BLaER1 treated with 17β-estradiol and CSF1 and Interleukin-3, amounts not matched to agents 10 nM and 100 nM (cell line): Measurements from ENCODE around the gene MRPL48.
"Not testable (repeated sequence)": the region's sequence is repeated elsewhere in the genome, so short reads cannot be mapped to it uniquely, and the experiment has no call there.

Experiments
- H3K27ac ChIP-seq, 11 experiments: shearing (Covaris generic); formaldehyde crosslinking; 2 replicates each; pipeline ENCODE4 v1.8.1; 2022
- H3K27me3 ChIP-seq, 11 experiments: shearing (Covaris generic); formaldehyde crosslinking; 2 replicates each; pipeline ENCODE4 v1.8.1; 2022
- H3K36me3 ChIP-seq, 11 experiments: shearing (Covaris generic); formaldehyde crosslinking; 2 replicates each; pipeline ENCODE4 v1.8.1; 2022
- H3K4me1 ChIP-seq, 10 experiments: shearing (Covaris generic); formaldehyde crosslinking; 2 replicates each; pipeline ENCODE4 v1.8.1; 2022
- H3K4me2 ChIP-seq, 11 experiments: shearing (Covaris generic); formaldehyde crosslinking; 2 replicates each; pipeline ENCODE4 v1.8.1; 2022
- H3K4me3 ChIP-seq, 10 experiments: shearing (Covaris generic); formaldehyde crosslinking; 2 replicates each; pipeline ENCODE4 v1.8.1; 2022
- H3K9ac ChIP-seq, 11 experiments: shearing (Covaris generic); formaldehyde crosslinking; 2 replicates each; pipeline ENCODE4 v1.8.1; 2022
- H3K9me3 ChIP-seq, 11 experiments: shearing (Covaris generic); formaldehyde crosslinking; replicated peaks in 1 of 11; 2 replicates each; pipeline ENCODE4 v1.8.1; 2022
- H4K20me1 ChIP-seq, 11 experiments: shearing (Covaris generic); formaldehyde crosslinking; 2 replicates each; pipeline ENCODE4 v1.8.1; 2022
- Cebpa-rat ChIP-seq, 11 experiments: shearing (Covaris generic); IDR thresholded peaks; 2 replicates each; pipeline ENCODE4 v1.8.1; 2022

MRPL48 gene

GRCh38 chr11:73760679-73761402 is 26.8 kb upstream of the MRPL48 start, which contains the start of gene RAB6A:
RAB6A (minus strand) TSS chr11:73761074; CDS start chr11:73760635, 439 bp downstream.
- peak within 1 kb of the TSS; percentile 75 to 94 (median 91) for H3K4me2 ChIP-seq
- peak within 1 kb of the TSS; percentile 76 to 93 (median 88) for H3K27ac ChIP-seq
- peaks cover 18 to 63% (median 27%) of the 10 kb centered on the region in 10 experiments for H3K4me1 ChIP-seq
- H3K27me3 ChIP-seq = no peaks in the 10 kb centered on the region
- peak within 1 kb of the TSS; percentile 91 to 96 (median 94) for H3K9ac ChIP-seq
- TF ChIP-seq Cebpa-rat (IDR thresholded peaks at IDR 0.05) = no peak
- H3K4me3 ChIP-seq = peak within 1 kb of the TSS; percentile 89 to 100 (median 98)
- no peaks in the 10 kb centered on the region for H3K9me3 ChIP-seq
- peaks cover 0 to 13% (median 0%) of the 10 kb centered on the region in 11 experiments; a peak in 4 of 22 replicates for H3K36me3 ChIP-seq
- peaks cover 7 to 45% (median 38%) of the 10 kb centered on the region in 11 experiments; a peak in 20 of 22 replicates for H4K20me1 ChIP-seq

- Histone ChIP-seq H3K4me2 (peak overlapping the region; percentile 35 to 81 (median 56); a peak in 19 of 22 replicates), H3K9ac (peak overlapping the region; percentile 42 to 96 (median 92); a peak in 17 of 22 replicates), H3K36me3 (peaks cover 0 to 9% (median 0%) of the 10 kb centered on the region in 11 experiments; a peak in 2 of 22 replicates), H3K4me3 (peak overlapping the region; percentile 42 to 100 (median 98); a peak in 17 of 20 replicates), H3K4me1 (peaks cover 18 to 57% (median 25%) of the 10 kb centered on the region in 10 experiments), H3K9me3 (no peaks in the 10 kb centered on the region), H3K27me3 (no peaks in the 10 kb centered on the region), H4K20me1 (peaks cover 7 to 39% (median 32%) of the 10 kb centered on the region in 11 experiments; a peak in 20 of 22 replicates), H3K27ac (peak overlapping the region; percentile 41 to 93 (median 66); a peak in 19 of 22 replicates)
- TF ChIP-seq Cebpa-rat (IDR thresholded peaks at IDR 0.05) = no peak
These were observed 26.2 kb upstream of the MRPL48 start for GRCh38 chr11:73761403-73761945.

DNA sequence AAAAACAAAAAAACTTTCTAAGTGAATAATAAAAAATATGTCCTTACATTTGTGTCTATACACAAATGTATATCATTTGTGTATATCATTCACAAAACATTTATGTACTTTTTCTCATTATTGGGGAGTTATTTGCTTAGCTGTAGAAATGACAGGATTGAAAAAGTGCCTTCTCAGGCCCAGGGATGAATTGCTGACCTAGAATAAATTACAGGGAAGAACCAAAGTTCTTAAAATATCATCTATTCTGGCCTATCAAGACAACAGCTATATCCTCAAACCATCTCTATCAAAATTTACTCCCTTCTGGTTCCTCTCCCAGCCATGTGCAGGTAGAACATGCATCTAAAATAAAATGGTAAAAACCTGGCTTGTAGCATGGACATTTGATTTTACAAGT is 24.9 kb upstream of the MRPL48 start:
- no peaks in the 10 kb centered on the region for H3K27me3 ChIP-seq
- H4K20me1 ChIP-seq = peaks cover 7 to 29% (median 21%) of the 10 kb centered on the region in 11 experiments; a peak in 20 of 22 replicates
- 0 out of 22 replicates have a peak, but pooled peaks cover 0 to 3% (median 0%) of the 10 kb centered on the region in 11 experiments for H3K36me3 ChIP-seq
- no peak overlapping the region for H3K4me3 ChIP-seq
- H3K9me3 ChIP-seq = no peaks in the 10 kb centered on the region
- peak overlapping the region in 2 of 11 experiments; percentile 60 to 81; a peak in 3 of 22 replicates for H3K4me2 ChIP-seq
- no peak overlapping the region for H3K9ac ChIP-seq
- no peak for TF ChIP-seq Cebpa-rat (IDR thresholded peaks at IDR 0.05)
- H3K4me1 ChIP-seq = peaks cover 18 to 46% (median 20%) of the 10 kb centered on the region in 10 experiments
- no peak overlapping the region for H3K27ac ChIP-seq

DNA sequence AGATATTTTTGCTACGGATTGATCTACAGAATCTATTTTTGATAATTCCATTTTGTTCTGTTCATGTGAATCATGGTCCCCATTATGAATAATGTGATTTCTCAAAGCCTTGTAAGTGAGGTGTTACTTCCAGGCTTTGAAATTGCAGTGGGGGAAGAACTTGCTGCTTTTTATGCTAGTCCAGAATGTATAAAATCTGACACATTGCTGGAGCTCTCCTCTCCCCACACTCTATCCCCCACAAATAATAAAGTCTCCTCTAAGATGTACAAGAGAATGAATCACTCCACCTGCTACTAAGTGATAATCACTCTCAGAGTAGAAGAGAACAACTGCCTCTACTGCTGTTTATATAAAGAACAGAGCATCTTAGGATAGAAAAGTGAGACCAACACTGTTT is 20.9 kb upstream of the MRPL48 start:
- TF ChIP-seq Cebpa-rat (IDR thresholded peaks at IDR 0.05) = no peak
- H3K27ac ChIP-seq = no peak overlapping the region
- no peaks in the 10 kb centered on the region for H3K36me3 ChIP-seq

DNA sequence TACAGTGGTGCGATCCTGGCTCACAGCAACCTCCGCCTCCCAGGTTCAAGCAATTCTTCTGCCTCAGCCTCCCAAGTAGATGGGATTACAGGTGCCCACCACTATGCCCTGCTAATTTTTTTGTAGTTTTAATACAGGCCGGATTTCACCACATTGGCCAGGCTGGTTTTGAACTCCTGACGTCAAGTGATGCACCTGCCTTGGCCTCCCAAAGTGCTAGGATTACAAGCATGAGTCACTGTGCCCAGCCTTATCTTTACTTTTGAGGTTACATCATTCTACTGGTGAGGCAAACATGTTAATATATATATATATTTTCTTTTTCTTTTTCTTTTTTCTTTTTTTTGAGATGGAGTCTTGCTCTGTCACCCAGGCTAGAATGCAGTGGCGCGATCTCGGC is 16.9 kb upstream of the MRPL48 start:
- H3K36me3 ChIP-seq, H3K27ac ChIP-seq, H3K4me3 ChIP-seq, H4K20me1 ChIP-seq, H3K9ac ChIP-seq, H3K4me1 ChIP-seq, H3K27me3 ChIP-seq, H3K4me2 ChIP-seq: not testable (repeated sequence)
- H3K9me3 ChIP-seq = peaks cover 5 to 19% (median 16%) of the 10 kb centered on the region in 11 experiments; a peak in 16 of 22 replicates

More for the DNA sequence above, 20.9 kb upstream of the MRPL48 start:
- H3K4me2 ChIP-seq = no peak overlapping the region
- H3K4me3 ChIP-seq = no peak overlapping the region
- peaks cover 0 to 32% (median under 1%) of the 10 kb centered on the region in 10 experiments; a peak in 6 of 20 replicates for H3K4me1 ChIP-seq
- H4K20me1 ChIP-seq = no peaks in the 10 kb centered on the region
- H3K9me3 ChIP-seq = no peaks in the 10 kb centered on the region
- H3K27me3 ChIP-seq = no peaks in the 10 kb centered on the region
- H3K9ac ChIP-seq = no peak overlapping the region

DNA sequence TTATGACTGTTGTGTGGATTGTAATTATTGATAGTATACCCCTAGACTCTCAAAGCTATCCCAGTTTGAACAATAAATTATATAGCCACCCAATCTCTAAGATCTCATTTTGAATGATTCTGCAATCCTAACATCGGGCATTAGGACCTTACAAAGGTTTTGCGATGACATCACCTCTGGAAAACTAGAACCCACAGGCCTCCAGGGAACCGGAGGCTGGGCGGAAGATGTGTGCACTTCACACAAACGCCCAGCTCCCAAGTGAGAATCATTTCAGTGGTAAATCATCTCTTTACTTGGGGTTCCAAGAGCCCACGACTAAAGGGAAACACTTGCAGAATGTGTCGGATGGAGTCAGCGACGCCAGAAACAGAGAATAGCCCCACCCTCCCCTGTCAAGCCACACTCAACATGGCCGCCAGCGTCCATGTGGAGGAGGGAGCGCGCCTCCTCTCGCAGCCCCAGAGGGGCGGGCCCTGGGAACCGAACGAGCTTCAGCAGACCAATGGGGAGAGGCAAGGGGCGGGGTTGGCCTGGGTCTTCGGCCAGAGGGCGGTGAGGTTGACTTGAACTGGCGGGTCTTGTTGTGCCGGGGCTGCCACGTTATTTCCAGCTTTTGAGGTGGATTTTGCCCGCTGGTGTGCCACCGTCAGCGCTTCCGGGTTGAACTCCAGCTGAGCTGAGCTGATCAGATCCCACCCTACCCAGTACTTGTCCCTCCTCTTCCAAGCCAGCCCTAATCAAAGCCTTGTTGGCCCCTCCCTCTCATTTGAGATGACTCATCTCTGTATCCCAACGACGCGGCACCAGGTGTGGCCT is 8.4 kb upstream of the MRPL48 start:
- H3K4me3 ChIP-seq = peak overlapping the region; percentile 51 to 71 (median 60)
- no peaks in the 10 kb centered on the region for H3K36me3 ChIP-seq
- H3K9me3 ChIP-seq = peaks cover 5 to 27% (median 16%) of the 10 kb centered on the region in 11 experiments; a peak in 16 of 22 replicates
- no peaks in the 10 kb centered on the region for H4K20me1 ChIP-seq
- H3K9ac ChIP-seq = peak overlapping the region; percentile 71 to 86 (median 81)
- no peak for TF ChIP-seq Cebpa-rat (IDR thresholded peaks at IDR 0.05)
- peak overlapping the region; percentile 72 to 91 (median 84) for H3K27ac ChIP-seq
- H3K4me2 ChIP-seq = peak overlapping the region; percentile 55 to 87 (median 75)
- no peaks in the 10 kb centered on the region for H3K27me3 ChIP-seq
- H3K4me1 ChIP-seq = peaks cover 0 to 16% (median 10%) of the 10 kb centered on the region in 10 experiments; a peak in 12 of 20 replicates

DNA sequence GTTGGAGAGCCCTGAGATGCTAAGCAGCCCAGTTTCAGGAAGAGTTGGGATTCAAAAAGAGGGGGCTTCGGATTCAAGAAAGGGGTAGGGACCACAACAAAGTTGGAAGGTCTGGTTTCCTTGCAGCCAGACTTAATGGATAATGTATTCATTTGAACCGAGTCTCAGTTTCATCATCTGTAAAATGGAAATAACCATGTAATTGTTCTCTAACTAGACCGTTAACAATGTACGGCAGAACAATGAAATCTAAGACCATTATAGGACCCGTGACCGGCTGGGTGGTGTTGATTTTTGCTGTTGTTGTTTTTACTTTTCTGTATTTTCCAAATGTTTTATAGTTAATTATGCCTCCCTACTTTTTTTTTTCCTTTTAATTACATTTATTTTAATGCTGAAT is 6.4 kb upstream of the MRPL48 start:
- H3K4me2 ChIP-seq = no peak overlapping the region
- H3K27ac ChIP-seq = no peak overlapping the region
- no peak overlapping the region for H3K9ac ChIP-seq
- H4K20me1 ChIP-seq = no peaks in the 10 kb centered on the region
- H3K9me3 ChIP-seq = peaks cover 0 to 12% (median under 1%) of the 10 kb centered on the region in 11 experiments; a peak in 6 of 22 replicates
- H3K4me3 ChIP-seq = no peak overlapping the region
- H3K4me1 ChIP-seq = peaks cover 0 to 16% (median 10%) of the 10 kb centered on the region in 10 experiments; a peak in 12 of 20 replicates
- no peak for TF ChIP-seq Cebpa-rat (IDR thresholded peaks at IDR 0.05)
- no peaks in the 10 kb centered on the region for H3K36me3 ChIP-seq
- H3K27me3 ChIP-seq = no peaks in the 10 kb centered on the region

DNA sequence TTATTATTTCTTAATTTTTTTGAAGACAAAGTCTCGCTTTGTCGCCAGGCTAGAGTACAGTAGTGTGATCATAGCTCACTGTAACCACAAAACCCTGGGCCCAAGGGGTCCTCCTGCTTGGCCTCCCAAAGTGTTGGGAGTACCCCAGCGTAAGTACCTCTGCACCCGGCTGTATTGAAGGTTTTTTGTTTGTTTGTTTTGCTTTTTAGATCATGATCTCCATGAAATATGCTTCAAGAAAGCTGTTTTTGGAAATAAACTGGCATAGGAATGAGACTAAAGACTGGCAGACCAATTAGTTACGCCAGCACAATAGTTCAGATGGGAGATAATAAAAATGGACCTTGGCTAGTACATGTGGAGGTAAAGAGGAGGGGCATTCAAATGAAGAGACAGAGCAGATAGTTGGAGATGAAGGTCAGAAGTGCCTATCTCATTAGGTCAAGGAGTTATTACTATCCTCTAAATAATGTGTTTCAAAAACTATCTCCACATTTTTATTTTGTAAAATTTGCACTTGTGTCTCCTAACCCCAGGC is 4.1 kb upstream of the MRPL48 start:
- H3K4me3 ChIP-seq = no peak overlapping the region

More for the DNA sequence above, 4.1 kb upstream of the MRPL48 start:
- Histone ChIP-seq H3K27ac (no peak overlapping the region), H3K4me1 (peaks cover 7 to 27% (median 18%) of the 10 kb centered on the region in 10 experiments), H3K36me3 (no peaks in the 10 kb centered on the region), H4K20me1 (no peaks in the 10 kb centered on the region), H3K9ac (no peak overlapping the region), H3K9me3 (no peaks in the 10 kb centered on the region; a peak in 1 of 22 replicates), H3K27me3 (no peaks in the 10 kb centered on the region), H3K4me2 (no peak overlapping the region)
- no peak for TF ChIP-seq Cebpa-rat (IDR thresholded peaks at IDR 0.05)
